SK-MEL-5 (cell line): ENCODE measurements around the gene DUSP6. TPM values are rescaled to one million over a fixed set of nuclear protein-coding genes. Genes with fewer than 3 reads are reported as not detected.
A peak's percentile ranks its signal among the peaks of the same experiment; 100 is the strongest.

ENCODE experiments used
- DNase-seq: peaks from one replicate; pipeline ENCODE4 v3.0.0-alpha.2; 2016; ENCODE audit warnings: low read depth, low spot score
- in situ Hi-C: cut with HindIII; loops from 2 replicates; pipeline ENCODE4 v1.10.0; 2016; ENCODE audit warnings: low sequenced_read_pairs, high pct_unique_total_duplicates, low pct_unique_long_range_greater_than_20kb
- polyA plus RNA-seq, 2 experiments: library from polyadenylated mRNA; depleted of rRNA; stranded (reverse); fragments of >200 nt; gene quantifications; 2 replicates each; pipeline ENCODE4 v1.2.3, GENCODE V29; 2015
- total RNA-seq: library from RNA; depleted of rRNA; stranded (reverse); fragments of >200 nt; shearing (Covaris generic); gene quantifications from 2 replicates; pipeline ENCODE4 v1.2.3, GENCODE V29; 2014; rRNA removed

DUSP6 gene, protein sequence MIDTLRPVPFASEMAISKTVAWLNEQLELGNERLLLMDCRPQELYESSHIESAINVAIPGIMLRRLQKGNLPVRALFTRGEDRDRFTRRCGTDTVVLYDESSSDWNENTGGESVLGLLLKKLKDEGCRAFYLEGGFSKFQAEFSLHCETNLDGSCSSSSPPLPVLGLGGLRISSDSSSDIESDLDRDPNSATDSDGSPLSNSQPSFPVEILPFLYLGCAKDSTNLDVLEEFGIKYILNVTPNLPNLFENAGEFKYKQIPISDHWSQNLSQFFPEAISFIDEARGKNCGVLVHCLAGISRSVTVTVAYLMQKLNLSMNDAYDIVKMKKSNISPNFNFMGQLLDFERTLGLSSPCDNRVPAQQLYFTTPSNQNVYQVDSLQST
- total RNA-seq: 222 and 229 TPM in 2 replicates
- polyA plus RNA-seq (2015; cell fraction: cytosol; rRNA removed): 176 and 208 TPM in 2 replicates
- 369 and 370 TPM in 2 replicates for polyA plus RNA-seq (2015; cell fraction: nucleus; rRNA removed)

DNA sequence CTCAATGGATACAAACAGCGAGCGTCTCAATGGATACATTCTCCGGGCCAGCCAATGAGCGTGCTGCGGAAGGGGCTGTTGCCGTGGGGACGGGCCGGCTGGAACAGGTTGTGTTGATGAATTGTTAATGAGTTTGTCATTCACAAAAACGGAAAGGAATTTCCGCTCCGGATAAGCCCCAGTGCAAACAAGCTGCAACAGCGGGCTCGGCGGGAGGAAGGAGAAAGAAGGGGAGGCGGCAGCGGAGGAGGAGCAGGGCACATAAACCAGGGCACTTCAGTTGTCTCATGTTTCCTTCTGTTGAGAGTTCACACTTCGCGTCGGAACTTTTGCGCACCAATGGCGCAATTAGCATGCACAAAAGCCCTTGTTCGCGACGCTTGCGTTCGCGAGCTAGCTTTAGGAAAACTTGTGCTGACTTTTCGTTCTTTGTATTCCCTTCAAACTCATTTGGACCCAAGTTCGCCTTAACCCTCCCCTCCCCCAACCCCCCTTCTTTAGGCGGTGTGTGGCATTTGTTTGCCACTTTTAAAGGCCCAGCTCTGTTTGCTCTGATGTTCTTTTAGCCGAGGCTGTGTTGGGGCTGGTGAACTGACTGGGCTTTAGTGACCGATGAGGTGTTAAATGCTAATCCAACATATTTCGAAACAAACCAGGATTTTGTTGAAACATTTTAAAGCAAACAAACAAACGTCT, at the start of gene DUSP6:
DUSP6 (minus strand) TSS at position 10 of the 696 bp plus-strand sequence. CDS start 462 bp downstream, outside the sequence.
- peak; percentile 100 for DNase-seq
- in situ Hi-C loops: no loop called here

DNA sequence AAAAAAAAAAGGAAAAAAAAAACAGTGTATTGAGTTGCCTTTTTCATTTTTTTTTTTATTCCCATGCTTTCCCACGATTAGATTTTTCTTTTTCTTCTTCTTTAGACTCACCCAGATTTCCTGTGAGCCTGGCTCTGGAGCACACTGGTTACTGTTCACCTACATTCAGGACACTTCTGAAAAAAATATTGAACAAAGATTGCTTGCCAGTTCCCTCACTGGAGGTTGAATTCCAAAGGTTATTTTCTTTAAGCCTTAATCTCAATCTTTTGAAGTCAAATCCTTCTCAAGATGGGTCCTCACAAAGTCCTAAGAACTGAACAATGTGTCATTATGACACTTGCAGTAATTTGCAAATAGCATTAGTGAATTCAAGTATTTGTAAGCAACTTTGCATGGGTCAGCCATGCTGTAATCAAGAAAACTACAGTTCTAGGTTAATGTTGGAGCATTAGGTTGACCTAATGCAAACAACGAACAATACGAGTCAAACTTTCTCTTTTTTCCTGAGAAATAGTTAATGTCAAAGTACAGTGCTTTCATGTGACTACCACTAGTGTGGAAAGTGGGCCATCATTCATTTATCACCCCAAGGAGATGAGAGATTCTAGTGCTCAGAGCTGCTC, 49.2 kb upstream of the DUSP6 start:
- in situ Hi-C loops: no loop called here
- DNase-seq: no peak

DNA sequence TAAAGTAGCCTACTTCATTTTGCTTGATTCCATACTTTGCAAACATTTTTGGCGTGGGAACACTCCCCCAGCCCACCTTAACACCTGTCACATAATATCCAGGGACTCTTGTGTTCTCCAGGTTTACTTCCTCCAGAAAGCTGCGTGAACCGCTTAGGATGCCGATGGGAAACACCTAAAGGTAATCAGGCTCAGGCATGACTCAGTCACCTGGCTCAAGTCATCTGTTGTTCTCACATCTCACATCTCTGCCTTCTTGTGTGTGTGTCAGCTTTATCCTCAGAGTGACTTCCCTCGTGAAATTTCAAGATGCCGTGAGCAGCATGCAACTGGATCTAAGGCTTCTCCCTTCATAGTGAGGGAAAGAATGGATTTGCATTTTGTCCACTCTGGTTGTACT, 48.1 kb upstream of the DUSP6 start:
- in situ Hi-C loops: no loop called here

DNA sequence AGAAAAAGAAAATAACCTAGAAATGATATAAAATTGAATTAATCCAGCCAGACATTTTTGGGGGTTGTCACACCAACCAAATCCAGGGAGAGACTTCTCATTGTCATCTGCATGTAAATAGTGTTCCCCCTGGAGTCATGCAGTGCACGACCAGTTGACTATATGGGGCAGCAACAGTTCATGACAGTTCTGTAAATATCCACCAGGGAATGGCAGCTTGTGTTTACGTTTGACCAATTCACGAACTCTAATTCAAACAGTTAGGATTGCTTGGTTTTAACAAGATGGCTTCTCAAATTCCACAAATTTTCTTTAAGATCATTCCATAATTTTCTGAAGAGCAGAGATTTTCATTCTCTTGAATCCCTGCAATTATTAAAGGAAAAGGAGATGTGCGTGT, 43.4 kb upstream of the DUSP6 start:
- in situ Hi-C loops: no loop called here
- DNase-seq: no peak

More for the DNA sequence above, 48.1 kb upstream of the DUSP6 start:
- no peak for DNase-seq

DNA sequence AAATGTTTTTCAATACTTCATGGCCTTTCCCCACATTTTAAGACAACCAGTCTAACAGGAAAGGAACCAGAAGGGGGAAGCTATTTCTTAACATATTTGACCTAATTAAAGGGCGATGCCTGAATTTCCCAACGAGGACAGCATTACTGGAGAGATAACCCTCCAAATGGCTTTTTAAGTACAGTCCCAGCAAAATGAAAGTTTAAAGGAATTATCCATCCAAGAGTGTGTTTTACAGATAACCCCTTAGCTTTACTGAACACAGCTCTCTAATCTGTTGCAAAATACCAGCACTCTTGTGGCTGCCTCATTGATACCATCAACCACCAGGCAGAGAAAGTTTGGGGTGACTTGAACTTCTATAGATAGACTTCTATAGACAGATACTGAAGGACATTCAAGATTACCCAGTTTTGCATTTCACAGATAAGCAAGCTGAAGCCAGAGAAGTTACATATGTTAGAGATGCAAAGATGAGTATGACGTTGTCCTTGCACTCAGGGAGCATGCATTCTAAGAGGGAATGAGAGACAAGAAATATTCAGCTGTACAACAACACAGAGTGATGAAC, 41.3 kb upstream of the DUSP6 start:
- in situ Hi-C loops: no loop called here
- no peak for DNase-seq

DNA sequence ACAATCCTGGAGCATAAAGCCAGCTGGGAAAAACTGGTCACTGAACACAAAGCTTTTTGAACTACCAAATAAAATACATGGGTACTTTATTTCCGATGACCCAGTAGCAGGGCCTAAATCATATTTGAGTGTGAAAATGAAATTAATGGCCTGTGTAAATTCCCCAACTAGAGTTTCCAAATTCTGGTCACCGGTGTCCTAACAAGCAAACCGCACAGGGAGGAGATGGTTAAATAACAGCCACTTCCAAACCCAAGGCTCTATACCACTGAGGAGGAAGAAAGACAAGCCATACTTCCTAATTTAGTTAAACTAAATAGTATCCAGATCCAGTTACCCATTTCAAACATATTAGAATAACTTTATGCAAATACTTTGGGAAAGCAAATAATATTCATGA, 40.1 kb upstream of the DUSP6 start:
- DNase-seq: no peak
- in situ Hi-C loops: no loop called here

DNA sequence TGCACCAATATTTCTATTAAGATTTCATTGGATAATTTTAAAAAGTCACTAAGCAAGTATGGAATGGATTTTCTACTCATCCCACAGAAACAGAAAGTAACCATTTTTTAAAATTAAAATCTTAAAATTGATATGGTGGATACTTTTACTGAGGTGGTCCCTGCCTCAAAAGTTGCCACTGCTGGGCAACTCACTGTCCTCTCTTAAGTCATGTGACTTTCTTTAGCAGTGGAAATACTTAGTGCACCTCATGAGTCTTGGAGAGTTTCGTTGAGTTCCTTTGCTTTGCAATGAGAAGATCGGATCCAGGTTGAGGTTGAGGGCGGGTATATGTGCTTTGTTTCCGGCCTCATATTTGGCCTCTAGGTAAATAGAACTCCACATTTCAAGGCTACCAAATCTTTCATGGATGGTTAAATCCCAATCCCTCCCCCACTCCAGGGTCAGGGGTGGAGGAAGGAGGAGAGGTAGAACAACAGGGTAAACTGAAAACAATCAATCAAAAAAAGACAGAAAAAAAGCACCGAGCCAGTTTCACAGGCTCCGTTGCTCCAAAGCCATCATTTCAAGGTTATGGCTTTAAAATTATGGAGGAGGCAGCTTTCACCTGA, 39.5 kb upstream of the DUSP6 start:
- in situ Hi-C loops: no loop called here
- DNase-seq: no peak

DNA sequence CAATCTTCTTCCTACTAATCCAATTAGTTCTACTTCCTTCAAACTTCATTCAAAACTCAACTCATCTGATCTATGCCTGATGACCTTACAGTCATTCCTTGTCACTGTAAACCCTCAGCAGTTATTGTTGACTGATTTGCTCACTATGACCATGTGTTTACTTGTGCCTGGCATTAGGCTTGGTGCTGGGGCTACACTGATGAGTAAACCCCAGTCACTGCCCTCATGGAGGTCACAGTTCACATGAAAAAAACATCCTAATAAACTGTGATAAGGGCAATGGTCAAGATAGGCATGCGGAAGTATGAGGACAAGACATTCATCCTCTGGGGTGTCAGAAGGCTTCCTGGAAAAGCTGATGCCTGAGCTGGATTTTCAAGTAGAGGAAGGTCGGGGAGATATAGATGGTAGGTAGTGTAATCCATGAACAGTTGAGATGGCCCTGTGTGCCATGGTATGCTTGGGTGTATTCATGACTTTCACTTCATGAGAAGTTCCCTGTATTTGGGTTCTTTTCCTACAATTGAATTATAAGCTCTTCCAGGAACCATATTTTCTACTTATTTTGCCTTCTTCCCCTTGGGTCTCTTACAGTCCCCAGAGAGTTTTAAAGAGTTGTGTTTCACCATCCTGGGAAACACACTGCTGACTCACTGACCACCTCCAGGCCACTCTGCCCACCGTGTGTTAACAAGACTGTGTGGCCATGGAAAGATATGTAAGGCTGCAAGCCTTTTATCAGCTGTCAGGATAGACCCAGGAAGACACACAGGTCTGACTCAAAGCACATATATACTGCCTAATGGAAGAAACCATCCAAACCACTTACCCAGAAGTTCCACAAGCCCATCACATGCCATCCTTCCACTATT, 38.7 kb upstream of the DUSP6 start:
- DNase-seq: peak; percentile 43
- in situ Hi-C loops: no loop called here

DNA sequence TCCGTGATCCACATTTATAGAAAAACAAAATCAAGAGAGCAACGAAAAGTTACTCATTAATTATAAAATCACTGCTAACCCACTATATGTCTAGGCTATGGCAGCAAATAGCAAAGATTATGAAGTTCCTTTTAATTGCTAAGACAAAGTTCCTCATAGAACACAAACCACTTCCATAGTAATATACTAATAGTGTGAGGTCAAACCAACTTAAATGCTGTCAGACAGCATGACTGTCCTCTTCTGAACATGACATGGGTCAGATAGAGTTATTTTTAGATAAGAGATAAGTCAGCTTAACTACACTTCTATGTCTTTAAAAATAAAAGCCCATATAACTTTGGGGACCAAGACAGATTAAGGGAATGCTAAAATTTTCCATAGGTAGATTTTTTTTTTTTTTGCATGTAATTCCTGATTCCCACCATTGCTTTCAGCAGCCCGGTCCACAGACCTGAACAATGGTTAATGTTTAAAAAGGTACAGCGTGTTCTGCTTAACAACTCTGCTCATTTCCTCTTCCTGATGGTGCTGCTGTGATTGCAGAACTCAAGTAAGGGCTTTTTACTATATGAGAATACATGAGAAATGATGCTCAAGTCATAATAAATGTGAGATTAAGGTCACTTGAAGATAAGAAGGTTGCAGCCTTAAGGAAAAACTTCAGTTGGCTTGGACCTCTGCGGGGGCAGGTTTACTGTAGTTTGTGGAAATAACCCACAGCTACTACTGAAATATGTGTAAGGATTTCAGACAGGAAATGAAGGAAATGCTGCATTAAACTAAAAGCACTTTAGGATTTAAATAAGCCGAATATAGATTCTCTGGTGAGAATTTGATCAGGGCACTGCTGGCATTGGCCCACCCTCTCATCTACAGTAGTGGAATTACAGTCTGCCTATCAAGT, 37.7 kb upstream of the DUSP6 start:
- in situ Hi-C loops: no loop called here

DNA sequence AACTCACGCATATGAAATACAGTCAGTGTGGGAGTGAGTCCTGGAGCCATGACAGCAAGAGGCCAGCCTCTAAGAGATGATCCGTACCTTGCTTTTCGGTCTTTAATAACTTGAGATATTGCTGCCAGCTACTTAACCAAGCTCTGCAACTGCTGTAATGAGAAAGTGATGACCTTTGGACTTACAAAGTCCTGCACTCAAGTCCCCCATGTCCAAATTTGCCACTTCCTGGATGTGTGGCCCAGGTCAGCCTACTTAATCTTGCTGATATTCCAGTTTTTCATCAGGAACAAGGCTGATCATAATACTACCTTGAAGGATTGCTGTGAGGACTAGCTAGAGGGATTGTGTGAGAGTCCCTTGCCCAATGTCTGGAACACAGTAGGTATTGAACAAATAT, 33.8 kb upstream of the DUSP6 start:
- DNase-seq: no peak
- in situ Hi-C loops: no loop called here

More for the DNA sequence above, 37.7 kb upstream of the DUSP6 start:
- DNase-seq: no peak

DNA sequence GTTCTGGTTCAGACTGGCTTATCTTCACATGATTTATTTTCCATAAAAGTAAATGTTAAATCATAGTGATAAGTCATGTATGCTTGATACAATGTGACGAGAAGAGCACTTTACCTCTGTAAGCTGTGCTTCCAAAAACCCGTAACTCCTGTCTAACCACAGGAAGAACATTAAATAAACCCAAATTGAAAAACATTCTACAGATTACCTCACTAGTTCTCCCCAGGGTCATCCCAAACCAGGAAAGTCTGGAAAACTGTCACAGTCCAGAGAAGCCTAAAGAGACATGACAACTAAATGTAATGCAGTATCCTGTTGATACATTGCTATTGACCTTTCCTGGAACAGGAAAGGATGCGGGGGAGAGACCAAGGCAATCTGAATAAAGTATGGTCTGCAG, 32.5 kb upstream of the DUSP6 start:
- in situ Hi-C loops: no loop called here
- DNase-seq: no peak

DNA sequence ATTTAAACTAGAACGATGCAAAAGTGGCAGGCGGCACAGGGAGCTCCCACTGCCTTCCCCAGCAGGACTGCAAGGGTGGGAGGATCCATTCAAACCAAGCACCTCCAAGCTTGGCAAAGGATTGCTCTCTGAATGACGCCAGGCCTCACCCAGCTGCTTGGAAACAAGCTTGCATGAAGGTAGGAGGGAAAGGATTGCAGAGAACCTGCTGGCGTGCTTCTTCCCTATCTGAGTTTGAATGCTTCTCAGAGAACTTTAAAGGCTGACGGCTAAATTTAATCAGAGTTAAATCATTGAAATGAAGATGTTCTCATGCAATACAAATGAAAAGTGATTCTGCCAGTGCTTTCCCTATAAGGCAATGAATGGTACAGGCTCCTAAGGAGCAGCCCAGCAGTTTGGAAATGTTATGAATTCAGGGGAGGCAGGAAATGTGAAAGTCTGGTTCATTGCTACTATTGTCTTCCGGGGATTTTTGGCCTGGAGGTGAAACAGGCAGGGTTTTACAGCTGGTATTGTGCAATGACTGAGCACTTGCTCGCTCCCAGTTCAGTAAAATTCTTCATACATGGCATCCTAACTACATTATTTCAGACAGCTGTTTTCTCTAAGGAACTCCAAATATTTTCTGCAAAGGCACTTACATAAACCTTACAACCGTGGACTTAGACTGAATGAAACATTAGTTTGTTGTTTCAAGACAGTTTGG, 31.9 kb upstream of the DUSP6 start:
- in situ Hi-C loops: no loop called here
- DNase-seq: peak; percentile 48

DNA sequence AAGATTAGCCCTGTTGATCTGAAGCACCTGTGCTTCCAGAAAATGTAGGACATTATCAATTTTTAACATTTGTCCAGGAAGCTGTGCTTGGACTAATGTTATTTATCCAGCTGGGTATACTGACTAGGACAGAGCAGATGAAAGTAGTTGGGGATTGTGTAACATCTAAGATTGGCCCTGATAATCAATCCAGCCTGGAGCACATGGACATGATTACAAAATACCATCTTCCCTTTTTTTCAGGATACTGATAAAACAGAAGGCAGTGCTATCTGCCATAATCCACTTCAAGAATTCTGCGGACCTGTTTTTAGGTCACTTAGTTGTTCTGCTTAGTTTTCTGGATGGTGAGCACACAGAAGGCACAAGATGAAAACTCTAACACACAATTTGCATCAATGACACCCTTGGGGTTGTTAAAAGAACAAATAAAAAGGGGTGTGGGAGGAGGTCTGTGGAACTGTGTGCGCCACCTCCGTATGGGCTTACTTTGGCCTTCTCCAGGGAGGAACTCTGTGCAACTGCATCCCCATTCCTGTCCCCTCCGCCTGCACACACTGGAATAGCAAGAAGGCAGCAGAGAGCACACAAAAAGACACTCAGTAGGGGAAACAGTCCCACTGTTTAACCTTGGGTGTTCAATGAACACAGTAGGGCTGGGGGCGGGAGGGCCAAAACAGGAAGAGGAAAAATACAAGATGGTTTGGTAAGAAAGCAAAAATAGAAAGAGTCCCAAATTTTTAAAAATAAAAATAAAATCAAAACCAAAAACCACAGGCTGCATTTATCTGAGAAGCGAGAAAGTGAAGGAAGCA, 31.1 kb upstream of the DUSP6 start:
- DNase-seq: no peak
- in situ Hi-C loops: no loop called here

DNA sequence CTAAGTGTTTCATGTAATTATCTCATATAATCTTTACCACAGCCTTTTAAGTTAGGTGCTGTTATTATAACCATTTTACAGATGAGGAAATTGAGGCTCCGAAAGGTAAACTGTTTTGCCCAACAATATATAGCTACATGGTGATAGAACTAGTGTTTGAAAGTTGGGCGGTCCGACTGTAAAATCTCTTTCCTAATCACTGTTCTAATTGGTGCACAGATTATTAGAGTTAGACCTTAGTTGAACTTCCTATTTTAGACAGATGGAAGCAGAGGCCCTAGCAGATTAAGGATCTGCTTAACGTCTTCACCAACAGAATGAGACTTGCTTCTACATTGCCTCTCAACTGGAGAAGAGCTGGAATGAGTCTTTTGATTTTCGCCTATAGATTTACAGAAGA, 30.0 kb upstream of the DUSP6 start:
- in situ Hi-C loops: no loop called here
- no peak for DNase-seq
